Upper lobe of left lung (tissue), 6 donors: Measurements from ENCODE around the gene CYSTM1. TPM values are rescaled to one million over a fixed set of nuclear protein-coding genes. Genes with fewer than 3 reads are reported as not detected.

Experiments
- ATAC-seq, 2 donors: fragments of 200-7000 bp; cut with Tn5 transposase; one replicate each; pipeline ENCODE4 v1.9.1; 2022; ENCODE audit warnings: mild to moderate bottlenecking in 2 of 2, moderate library complexity in 2 of 2; ENCODE audit not compliant: low FRiP score in 2 of 2
- DNase-seq, 2 donors: peaks; one replicate each; pipeline ENCODE4 v3.0.0-alpha.2; 2019 to 2020
- H3K27ac ChIP-seq, 4 donors: fragments of 200-600 bp; sonication (generic); one replicate each; pipeline ENCODE4 v1.5.1; 2016 to 2019
- H3K27me3 ChIP-seq, 4 donors: fragments of 200-600 bp; sonication (generic); one replicate each; pipeline ENCODE4 v1.5.1; 2017 to 2019
- H3K36me3 ChIP-seq, 4 donors: fragments of 200-600 bp; sonication (generic); one replicate each; pipeline ENCODE4 v1.5.1; 2016 to 2019
- H3K4me1 ChIP-seq, 4 donors: fragments of 200-600 bp; sonication (generic); one replicate each; pipeline ENCODE4 v1.5.1; 2018 to 2019
- H3K4me3 ChIP-seq, 4 donors: fragments of 200-600 bp; sonication (generic); one replicate each; pipeline ENCODE4 v1.5.1; 2017 to 2019; ENCODE audit warnings: mild to moderate bottlenecking in 2 of 4, moderate library complexity in 1 of 4
- H3K9me3 ChIP-seq, 4 donors: fragments of 200-600 bp; sonication (generic); one replicate each; pipeline ENCODE4 v1.5.1; 2018 to 2019
- EP300 ChIP-seq, 4 donors: sonication (generic); formaldehyde crosslinking; IDR thresholded peaks; one replicate each; pipeline ENCODE4 v1.5.1; 2017; ENCODE audit warnings: antibody characterized with exemption in 4 of 4, control low read depth in 2 of 4
- POLR2A ChIP-seq, 4 donors: fragments of 450-650 bp; IDR thresholded peaks; one replicate each; pipeline ENCODE4 v1.5.1; 2016 to 2017; ENCODE audit warnings: antibody characterized with exemption in 4 of 4, mild to moderate bottlenecking in 2 of 4
- POLR2AphosphoS5 ChIP-seq, 2 donors: sonication (generic); formaldehyde crosslinking; IDR thresholded peaks; one replicate each; pipeline ENCODE4 v1.5.1; 2017; ENCODE audit warnings: antibody characterized with exemption in 2 of 2
- WGBS, 2 donors: methylation state at CpG; one replicate each; pipeline ENCODE4 v1.1.5; 2017 to 2018; 5-methylcytosine and 5-hydroxymethylcytosine counted together
- total RNA-seq, 6 donors: library from RNA; depleted of rRNA in 4 of 6; stranded (reverse); fragments of >200 nt in 4 of 6; gene quantifications; one replicate each; pipeline versions ENCODE4 v1.1.0 to v1.2.1, GENCODE V29; 2016 to 2021
- TF ChIP-seq, protein P1 (sequence below), 6 experiments: fragments of 450-650 bp in 4 of 6; fragments of 200-600 bp in 2 of 6; sonication (generic) in 2 of 6; IDR thresholded peaks; one replicate each; pipeline ENCODE4 v1.5.1; 2016 to 2019; ENCODE audit warnings: antibody characterized with exemption in 6 of 6
- donor health status: DM: no; HTN: no; CAD: no; lungs with moderate emphysema.
- donor health status: DM: no; HTN: yes; CAD: no; lungs with severe emphysema.

CYSTM1 gene
- total RNA-seq, 6 donors from 2014 or later, result 24.1 to 139 (median 91.9) TPM

DNA sequence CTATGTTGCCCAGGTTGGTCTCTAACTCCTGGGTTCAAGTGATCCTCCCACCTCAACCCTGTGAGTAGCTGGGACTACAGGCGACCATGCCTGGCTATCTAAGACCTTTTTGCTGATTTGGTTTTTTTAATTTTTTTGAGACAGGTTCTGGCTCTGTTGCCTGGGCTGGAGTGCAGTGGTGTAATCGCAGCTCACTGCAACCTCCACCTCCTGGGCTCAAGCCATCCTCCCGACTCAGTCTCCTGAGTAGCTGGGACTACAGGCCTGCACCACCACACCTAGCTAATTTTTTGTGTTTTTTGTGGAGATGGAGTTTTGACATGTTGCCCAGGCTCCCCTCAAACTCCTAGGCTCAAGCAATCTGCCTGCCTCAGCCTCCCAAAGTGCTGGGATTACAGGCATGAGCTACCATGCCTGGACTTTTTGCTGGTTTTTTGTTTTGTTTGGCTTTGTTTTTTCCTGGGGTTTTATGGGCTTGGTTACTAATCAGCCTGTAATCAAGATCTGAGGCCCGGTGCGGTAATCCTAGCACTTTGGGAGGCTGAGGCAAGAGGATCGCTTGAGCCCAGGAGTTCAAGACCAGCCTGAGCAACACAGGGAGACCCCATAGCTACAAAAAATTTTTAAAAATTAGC is 3.6 kb downstream of the CYSTM1 start:
- ATAC-seq, result no peak
- no peaks in the 10 kb centered on the region for H3K36me3 ChIP-seq
- WGBS, 2 donors, result 72 to 89% methylated on average over 6 of the region's 6 CpGs
- no peak for TF ChIP-seq EP300 (IDR thresholded peaks at IDR 0.05)
- H3K9me3 ChIP-seq, result no peaks in the 10 kb centered on the region
- H3K27me3 ChIP-seq, result no peaks in the 10 kb centered on the region
- peak overlapping the region in 3 of 4 donors; percentile 46 to 78 (median 47) for H3K27ac ChIP-seq
- DNase-seq, result no peak
- H3K4me1 ChIP-seq, result peaks cover 51 to 72% (median 63%) of the 10 kb centered on the region in 4 donors
- no peak overlapping the region for H3K4me3 ChIP-seq

DNA sequence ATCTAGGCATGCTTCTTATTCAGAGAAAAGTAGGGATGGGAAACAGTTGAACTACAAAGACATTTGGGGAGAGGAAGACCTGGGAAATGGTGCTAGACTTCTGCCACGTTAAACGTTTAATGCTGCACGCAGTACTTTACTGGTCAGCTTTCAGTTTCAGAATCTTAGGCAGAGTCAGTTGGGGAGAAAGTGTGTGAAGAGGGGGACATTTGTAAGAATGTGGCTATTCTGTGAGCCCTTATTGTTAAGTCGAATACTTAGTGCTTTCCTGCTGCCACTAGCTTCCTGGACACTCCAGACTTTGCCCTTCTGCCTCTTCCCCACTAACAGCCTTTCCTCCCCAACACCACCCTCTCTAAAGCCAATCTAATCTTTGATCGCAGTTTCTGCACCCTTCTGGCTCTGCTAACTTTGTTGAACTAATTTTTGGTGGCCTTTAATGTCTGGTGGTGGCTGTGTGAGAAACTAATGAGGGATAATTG is 6.1 kb downstream of the CYSTM1 start:
- Histone ChIP-seq H3K9me3 (no peaks in the 10 kb centered on the region), H3K36me3 (no peaks in the 10 kb centered on the region), H3K4me1 (peaks cover 52 to 66% (median 58%) of the 10 kb centered on the region in 4 donors), H3K4me3 (no peak overlapping the region), H3K27me3 (no peaks in the 10 kb centered on the region), H3K27ac (peak overlapping the region; percentile 40 to 77 (median 60))
- DNase-seq (no peak), ATAC-seq (no peak)
- whole genome bisulfite sequencing, 2 donors, result 43 to 46% methylated on average over 5 of the region's 5 CpGs
- TF ChIP-seq EP300 (IDR thresholded peaks at IDR 0.05), result no peak
- no peak for TF ChIP-seq POLR2A (IDR thresholded peaks at IDR 0.05)
- TF ChIP-seq POLR2AphosphoS5 (IDR thresholded peaks at IDR 0.05), result no peak
- TF ChIP-seq, protein P1, sequence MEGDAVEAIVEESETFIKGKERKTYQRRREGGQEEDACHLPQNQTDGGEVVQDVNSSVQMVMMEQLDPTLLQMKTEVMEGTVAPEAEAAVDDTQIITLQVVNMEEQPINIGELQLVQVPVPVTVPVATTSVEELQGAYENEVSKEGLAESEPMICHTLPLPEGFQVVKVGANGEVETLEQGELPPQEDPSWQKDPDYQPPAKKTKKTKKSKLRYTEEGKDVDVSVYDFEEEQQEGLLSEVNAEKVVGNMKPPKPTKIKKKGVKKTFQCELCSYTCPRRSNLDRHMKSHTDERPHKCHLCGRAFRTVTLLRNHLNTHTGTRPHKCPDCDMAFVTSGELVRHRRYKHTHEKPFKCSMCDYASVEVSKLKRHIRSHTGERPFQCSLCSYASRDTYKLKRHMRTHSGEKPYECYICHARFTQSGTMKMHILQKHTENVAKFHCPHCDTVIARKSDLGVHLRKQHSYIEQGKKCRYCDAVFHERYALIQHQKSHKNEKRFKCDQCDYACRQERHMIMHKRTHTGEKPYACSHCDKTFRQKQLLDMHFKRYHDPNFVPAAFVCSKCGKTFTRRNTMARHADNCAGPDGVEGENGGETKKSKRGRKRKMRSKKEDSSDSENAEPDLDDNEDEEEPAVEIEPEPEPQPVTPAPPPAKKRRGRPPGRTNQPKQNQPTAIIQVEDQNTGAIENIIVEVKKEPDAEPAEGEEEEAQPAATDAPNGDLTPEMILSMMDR (IDR thresholded peaks at IDR 0.05), result no peak

DNA sequence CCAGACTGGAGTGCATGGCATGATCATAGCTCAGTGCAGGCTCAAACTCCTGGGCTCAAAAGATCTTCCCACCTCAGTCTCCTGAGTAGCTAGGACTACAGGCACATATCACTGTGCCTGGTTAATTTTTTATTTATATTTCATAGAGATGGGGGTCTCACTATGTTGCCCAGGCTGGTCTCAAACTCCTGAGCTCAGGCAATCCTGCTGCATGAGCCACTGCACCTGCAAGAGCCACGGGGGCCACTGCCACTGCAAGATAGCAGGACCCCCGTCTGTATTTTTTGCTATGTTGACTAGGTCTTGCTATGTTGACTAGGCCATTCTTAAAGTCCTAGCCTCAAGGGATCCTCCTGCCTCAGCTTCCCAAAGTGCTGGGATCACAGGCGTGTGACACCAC is 6.5 kb downstream of the CYSTM1 start:
- no peaks in the 10 kb centered on the region for H3K36me3 ChIP-seq
- no peak for DNase-seq
- peaks cover 56 to 66% (median 56%) of the 10 kb centered on the region in 4 donors for H3K4me1 ChIP-seq
- no peaks in the 10 kb centered on the region for H3K27me3 ChIP-seq
- TF ChIP-seq, protein P1 (IDR thresholded peaks at IDR 0.05), result no peak
- no peak for TF ChIP-seq EP300 (IDR thresholded peaks at IDR 0.05)
- TF ChIP-seq POLR2A (IDR thresholded peaks at IDR 0.05), result no peak
- TF ChIP-seq POLR2AphosphoS5 (IDR thresholded peaks at IDR 0.05), result no peak
- no peak for ATAC-seq
- H3K27ac ChIP-seq, result peak overlapping the region; percentile 40 to 77 (median 60)
- no peak overlapping the region for H3K4me3 ChIP-seq
- 100% methylated on average over 2 to 3 of the region's 3 CpGs for WGBS, 2 donors
- no peaks in the 10 kb centered on the region for H3K9me3 ChIP-seq

DNA sequence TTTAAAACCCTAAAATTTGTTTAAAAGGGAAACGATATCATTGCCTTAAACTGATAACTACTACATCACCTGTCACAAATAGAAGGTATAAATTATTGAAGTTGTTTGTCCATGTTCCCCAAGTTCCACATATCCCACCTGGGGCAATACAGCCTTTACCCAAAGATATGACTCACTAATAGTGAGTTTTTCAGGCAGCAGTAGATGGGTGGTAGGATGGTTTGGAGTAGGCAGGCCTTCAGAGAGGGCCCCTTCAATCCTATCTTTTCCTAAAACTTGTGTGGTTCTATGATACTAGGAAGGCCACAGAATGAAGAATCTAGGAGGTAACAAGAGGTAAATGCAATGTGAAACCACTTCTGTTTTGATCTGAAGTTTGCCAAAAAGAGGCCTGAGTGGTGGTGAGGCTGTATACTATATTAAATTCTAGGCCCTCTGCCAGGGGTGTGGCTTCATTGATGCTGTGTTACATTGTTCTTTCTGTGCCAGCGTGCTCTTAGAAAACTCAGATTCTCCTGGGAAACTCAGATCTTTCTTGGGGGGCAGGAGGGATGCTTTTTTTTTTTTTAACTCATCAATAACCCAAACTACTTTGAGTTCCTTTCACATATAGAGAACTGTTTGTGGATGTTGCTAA is 7.2 kb downstream of the CYSTM1 start:
- 55 to 61% methylated on average over 2 of the region's 2 CpGs for WGBS, 2 donors
- ATAC-seq, result peak in 1 of 2 donors; percentile 52
- peak overlapping the region; percentile 40 to 77 (median 65) for H3K27ac ChIP-seq
- H3K4me3 ChIP-seq, result no peak overlapping the region
- H3K36me3 ChIP-seq, result no peaks in the 10 kb centered on the region
- TF ChIP-seq, protein P1 (IDR thresholded peaks at IDR 0.05), result no peak
- no peak for TF ChIP-seq POLR2AphosphoS5 (IDR thresholded peaks at IDR 0.05)
- TF ChIP-seq EP300 (IDR thresholded peaks at IDR 0.05), result no peak
- no peak for TF ChIP-seq POLR2A (IDR thresholded peaks at IDR 0.05)
- DNase-seq, result peak in 1 of 2 donors; percentile 31
- no peaks in the 10 kb centered on the region for H3K27me3 ChIP-seq
- H3K4me1 ChIP-seq, result peaks cover 50 to 67% (median 57%) of the 10 kb centered on the region in 4 donors
- no peaks in the 10 kb centered on the region for H3K9me3 ChIP-seq

DNA sequence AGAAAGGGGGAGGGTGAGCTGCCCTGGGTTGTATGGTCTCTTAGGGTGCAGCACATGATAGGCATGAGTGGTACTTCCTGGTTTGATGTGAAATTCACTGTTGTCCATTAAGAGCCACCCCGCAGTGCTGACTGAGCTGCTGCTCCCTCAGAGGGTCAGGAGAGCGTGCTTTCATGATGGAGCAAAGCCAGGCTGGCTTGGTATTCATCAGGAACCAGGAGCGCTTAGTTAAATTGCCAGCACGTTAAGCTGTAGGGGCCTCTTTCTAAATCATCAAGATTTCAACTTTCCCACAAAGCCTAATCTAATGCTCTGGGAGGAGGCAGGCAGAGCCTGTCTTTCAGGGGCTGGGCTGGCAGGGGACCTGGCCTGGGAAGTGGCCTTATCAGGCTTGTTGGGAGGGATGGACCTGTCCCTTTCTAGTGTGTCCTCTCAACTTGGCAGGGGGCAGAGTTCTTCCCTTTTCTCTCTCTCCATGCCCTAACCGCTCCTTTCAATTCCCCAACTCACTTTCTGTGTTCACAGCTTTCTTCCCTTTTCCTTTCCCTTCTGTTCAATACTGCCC is 7.9 kb downstream of the CYSTM1 start:
- DNase-seq (peak in 1 of 2 donors; percentile 72), ATAC-seq (peak; percentile 80 to 83)
- TF ChIP-seq POLR2A (IDR thresholded peaks at IDR 0.05), result peak in 1 of 4 donors; percentile 20
- TF ChIP-seq, protein P1 (IDR thresholded peaks at IDR 0.05), result no peak
- no peaks in the 10 kb centered on the region for H3K9me3 ChIP-seq
- peaks cover 43 to 60% (median 50%) of the 10 kb centered on the region in 4 donors for H3K4me1 ChIP-seq
- no peak overlapping the region for H3K4me3 ChIP-seq
- H3K36me3 ChIP-seq, result no peaks in the 10 kb centered on the region
- no peaks in the 10 kb centered on the region for H3K27me3 ChIP-seq
- H3K27ac ChIP-seq, result peak overlapping the region; percentile 40 to 77 (median 65)
- WGBS, 2 donors, result 34 to 47% methylated on average over 5 of the region's 5 CpGs
